WTC11 (cell line): ENCODE measurements around the gene ZACN.

Experiments used
- HMGA2 ChIP-seq: fragments of 250-450 bp; sonication (Bioruptor Pico); IDR thresholded peaks from 2 replicates; pipeline ENCODE4 v1.4.0; 2021; ENCODE audit warnings: mild to moderate bottlenecking, moderate library complexity
- IRF2 ChIP-seq: sonication (generic); formaldehyde crosslinking; IDR thresholded peaks from 2 replicates; pipeline ENCODE4 v1.8.0; 2022; ENCODE audit warnings: low read depth, missing genetic modification reagents, borderline replicate concordance
- RELA ChIP-seq: sonication (generic); formaldehyde crosslinking; IDR thresholded peaks from 2 replicates; pipeline ENCODE4 v1.8.1; 2022; ENCODE audit warnings: missing genetic modification reagents, mild to moderate bottlenecking, borderline replicate concordance
- TF ChIP-seq, protein P1 (sequence below): fragments of 200-600 bp; IDR thresholded peaks from 2 replicates; pipeline ENCODE4 v1.8.0; 2022; ENCODE audit warnings: antibody characterized with exemption
- TF ChIP-seq, protein P2 (sequence below): sonication (generic); formaldehyde crosslinking; IDR thresholded peaks from 2 replicates; pipeline ENCODE4 v1.8.0; 2022; ENCODE audit warnings: mild to moderate bottlenecking, missing genetic modification reagents

DNA sequence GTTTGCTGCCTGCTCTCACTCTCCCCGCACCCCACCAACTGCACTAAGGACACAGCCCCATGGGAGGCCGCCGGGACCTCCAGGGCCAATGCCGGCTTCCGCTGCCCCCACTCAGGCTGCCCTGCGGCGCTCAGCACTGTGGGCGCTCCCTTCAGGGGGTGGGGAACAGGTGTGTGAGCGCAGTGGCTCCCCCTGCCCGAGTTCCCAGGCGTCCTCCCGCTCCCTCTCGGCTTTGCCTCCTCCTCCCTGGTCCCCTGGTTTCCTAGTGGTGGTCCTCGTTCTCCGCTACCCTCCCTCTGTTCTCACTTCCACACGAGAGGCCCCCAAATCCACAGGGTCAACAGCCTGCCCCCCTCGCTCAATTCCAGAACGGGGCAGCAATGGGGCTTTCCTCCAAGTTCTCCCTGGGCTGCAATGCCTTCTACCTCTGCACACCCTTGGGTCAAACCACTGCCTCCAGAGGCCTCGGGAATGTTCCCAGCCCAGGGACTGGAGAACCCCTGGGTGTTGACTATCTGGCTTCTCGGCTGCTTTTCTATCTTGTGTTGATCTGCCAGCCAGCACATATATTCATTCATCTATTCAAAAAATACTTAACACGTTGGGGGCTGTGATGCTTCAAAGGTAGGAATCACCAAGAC lies 52.2 kb downstream of the ZACN start:
- TF ChIP-seq, protein P1, sequence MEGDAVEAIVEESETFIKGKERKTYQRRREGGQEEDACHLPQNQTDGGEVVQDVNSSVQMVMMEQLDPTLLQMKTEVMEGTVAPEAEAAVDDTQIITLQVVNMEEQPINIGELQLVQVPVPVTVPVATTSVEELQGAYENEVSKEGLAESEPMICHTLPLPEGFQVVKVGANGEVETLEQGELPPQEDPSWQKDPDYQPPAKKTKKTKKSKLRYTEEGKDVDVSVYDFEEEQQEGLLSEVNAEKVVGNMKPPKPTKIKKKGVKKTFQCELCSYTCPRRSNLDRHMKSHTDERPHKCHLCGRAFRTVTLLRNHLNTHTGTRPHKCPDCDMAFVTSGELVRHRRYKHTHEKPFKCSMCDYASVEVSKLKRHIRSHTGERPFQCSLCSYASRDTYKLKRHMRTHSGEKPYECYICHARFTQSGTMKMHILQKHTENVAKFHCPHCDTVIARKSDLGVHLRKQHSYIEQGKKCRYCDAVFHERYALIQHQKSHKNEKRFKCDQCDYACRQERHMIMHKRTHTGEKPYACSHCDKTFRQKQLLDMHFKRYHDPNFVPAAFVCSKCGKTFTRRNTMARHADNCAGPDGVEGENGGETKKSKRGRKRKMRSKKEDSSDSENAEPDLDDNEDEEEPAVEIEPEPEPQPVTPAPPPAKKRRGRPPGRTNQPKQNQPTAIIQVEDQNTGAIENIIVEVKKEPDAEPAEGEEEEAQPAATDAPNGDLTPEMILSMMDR, result no peak
- no peak for TF ChIP-seq RELA (CRISPR knock-in tag)
- TF ChIP-seq IRF2 (CRISPR knock-in tag), result no peak
- TF ChIP-seq, protein P2, sequence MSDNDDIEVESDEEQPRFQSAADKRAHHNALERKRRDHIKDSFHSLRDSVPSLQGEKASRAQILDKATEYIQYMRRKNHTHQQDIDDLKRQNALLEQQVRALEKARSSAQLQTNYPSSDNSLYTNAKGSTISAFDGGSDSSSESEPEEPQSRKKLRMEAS (CRISPR knock-in tag), result no peak
- no peak for TF ChIP-seq HMGA2 (CRISPR knock-in tag)
